Measurements from ENCODE around the gene HTATSF1. TPM values are rescaled to one million over a fixed set of nuclear protein-coding genes. Genes with fewer than 3 reads are reported as not detected.

HTATSF1 gene, protein sequence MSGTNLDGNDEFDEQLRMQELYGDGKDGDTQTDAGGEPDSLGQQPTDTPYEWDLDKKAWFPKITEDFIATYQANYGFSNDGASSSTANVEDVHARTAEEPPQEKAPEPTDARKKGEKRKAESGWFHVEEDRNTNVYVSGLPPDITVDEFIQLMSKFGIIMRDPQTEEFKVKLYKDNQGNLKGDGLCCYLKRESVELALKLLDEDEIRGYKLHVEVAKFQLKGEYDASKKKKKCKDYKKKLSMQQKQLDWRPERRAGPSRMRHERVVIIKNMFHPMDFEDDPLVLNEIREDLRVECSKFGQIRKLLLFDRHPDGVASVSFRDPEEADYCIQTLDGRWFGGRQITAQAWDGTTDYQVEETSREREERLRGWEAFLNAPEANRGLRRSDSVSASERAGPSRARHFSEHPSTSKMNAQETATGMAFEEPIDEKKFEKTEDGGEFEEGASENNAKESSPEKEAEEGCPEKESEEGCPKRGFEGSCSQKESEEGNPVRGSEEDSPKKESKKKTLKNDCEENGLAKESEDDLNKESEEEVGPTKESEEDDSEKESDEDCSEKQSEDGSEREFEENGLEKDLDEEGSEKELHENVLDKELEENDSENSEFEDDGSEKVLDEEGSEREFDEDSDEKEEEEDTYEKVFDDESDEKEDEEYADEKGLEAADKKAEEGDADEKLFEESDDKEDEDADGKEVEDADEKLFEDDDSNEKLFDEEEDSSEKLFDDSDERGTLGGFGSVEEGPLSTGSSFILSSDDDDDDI
- 29.1 and 32.9 TPM in 2 replicates for total RNA-seq

DNA sequence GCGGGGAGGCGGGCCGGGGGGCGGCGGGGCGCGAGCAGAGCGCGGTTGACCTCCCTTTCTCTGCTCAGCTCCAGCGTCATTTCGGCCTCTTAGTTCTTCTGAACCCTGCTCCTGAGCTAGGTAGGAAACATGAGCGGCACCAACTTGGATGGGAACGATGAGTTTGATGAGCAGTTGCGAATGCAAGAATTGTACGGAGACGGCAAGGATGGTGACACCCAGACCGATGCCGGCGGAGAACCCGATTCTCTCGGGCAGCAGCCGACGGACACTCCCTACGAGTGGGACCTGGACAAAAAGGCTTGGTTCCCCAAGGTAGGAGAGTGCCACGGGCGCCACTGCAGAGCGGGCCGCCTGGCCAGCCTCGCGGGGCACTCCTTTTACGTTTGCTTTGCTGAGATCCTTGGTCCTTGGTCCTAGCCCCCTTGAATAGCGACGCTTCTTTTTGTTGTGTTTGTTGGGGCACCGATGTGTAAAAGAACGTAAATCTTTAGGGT lies at the start of gene HTATSF1:
HTATSF1 (plus strand) TSS at position 37 of the 497 bp plus-strand sequence; CDS start at position 130, 93 bp downstream.

DNA sequence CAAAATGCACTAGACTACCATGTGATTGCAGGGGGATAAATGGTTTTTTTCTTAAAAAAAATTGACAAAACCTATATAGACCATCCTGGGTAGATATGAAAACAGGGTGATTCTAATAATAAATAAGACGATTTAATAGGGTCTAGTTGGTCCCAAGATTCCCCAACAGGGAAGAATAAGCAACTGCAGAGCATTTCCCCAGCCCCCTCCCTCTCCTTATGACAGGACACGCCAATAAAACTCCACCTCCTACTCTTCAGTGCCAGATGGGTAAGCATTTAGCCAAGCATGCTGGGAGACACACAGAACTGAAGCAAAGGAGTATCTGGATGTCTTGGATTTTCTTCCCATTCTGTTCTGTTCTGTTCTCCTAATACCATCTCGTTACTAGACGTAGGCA lies 9.7 kb upstream of the HTATSF1 start, which contains the start of gene BRS3:
BRS3 (plus strand) TSS at position 301 of the 400 bp plus-strand sequence. CDS start 168 bp downstream, outside the sequence.

DNA sequence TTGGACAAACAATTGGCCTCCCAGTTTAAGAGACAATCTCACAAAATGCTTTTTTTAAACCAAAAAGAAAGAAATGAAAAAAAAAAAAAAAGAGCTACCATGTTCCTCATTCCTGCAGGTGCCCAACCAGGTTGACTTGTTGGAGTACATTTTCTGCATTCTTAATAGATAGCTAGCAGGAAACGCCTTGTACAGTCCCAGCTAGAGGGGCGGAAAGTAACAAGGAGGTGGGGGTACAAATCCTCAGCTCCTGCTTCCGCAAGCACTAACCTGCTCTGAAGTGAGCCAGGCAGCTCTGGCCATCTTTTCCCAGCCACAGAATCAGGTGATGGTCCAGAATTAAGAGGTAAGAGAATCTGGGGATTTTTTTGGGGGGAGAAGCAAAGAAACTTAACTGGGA lies 34.6 kb downstream of the HTATSF1 start, which contains the start of gene VGLL1:
VGLL1 (plus strand) TSS at position 265 of the 400 bp plus-strand sequence. CDS start 3,806 bp downstream, outside the sequence.

Other genes with a start within 250 kb of the HTATSF1 start
- 16.0 and 17.5 TPM in 2 replicates for gene MAP7D3, start 246.2 kb upstream of the HTATSF1 start, total RNA-seq
- gene ADGRG4, start 196.6 kb upstream of the HTATSF1 start, total RNA-seq = not detected in 2 replicates
- gene BRS3, start 9.6 kb upstream of the HTATSF1 start, total RNA-seq = not detected in 2 replicates
- gene VGLL1, start 34.6 kb downstream of the HTATSF1 start, total RNA-seq = not detected in 2 replicates
- not detected in 2 replicates for gene CD40LG, start 150.6 kb downstream of the HTATSF1 start, total RNA-seq

Measured in pericardium fibroblast (primary cell).